SK-N-MC (cell line): Measurements from ENCODE around the gene CCDC28B.

ENCODE experiments used
- EZH2 ChIP-seq: fragments of 200-600 bp; sonication (generic); IDR thresholded peaks from one replicate; pipeline ENCODE4 v1.6.1; 2017; ENCODE audit warnings: antibody characterized with exemption
- POLR2AphosphoS5 ChIP-seq: IDR thresholded peaks from 2 replicates; pipeline ENCODE4 v1.6.1; 2012; ENCODE audit warnings: mild to moderate bottlenecking, low read depth, low read length, borderline replicate concordance

DNA sequence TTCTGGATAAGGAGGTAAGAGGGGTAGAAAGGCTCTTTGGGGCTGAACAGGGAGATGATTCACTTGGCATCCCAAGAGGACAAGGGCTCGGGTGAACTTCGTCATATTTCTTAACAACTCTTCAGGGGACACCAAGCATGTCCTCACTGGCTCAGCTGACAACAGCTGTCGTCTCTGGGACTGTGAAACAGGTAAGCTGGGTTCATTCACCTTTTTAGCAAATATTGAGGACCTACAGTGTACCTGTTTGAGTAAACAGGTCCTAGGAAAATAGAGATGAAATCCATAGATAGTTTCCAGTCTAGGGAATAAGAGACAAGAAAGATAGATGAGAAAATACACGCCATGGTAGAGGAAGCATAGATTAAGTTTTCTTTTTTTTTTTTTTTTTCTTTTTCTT lies 23.9 kb downstream of the CCDC28B start:
- no peak for TF ChIP-seq EZH2
- no peak for TF ChIP-seq POLR2AphosphoS5
